Measurements from ENCODE around the gene PPIL1.

DNA sequence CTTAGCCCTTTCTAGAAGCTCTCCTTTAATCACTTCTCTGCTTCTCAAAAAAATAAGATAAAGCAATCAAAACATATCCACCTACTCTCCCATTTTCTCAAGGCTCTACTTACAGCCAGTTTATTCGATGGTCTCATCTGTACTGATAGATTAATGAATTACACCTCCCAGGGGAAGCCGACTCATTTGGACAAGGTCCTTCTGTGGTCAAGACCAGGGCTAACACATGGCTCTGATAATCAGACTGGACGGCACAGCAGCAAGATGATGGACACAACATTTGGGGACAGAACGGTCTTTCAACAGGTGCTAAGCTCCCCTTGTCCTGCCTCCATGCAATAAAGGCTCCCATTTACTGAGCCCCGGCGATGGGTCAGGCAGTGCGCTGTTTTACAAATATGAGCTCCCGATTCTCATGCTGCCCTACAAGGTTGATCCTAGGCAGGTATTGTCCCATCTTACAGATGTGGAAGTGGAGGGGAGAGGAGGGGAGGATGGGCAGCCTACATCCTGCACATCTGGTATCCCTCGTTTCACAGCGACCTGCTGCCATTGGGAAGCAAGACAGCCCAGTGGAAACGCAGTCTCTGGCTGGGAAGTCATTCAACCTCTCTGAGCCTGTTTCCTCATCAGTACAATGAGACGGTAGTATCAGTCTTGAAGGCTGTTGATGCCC lies 51.0 kb downstream of the PPIL1 start:
- TF ChIP-seq, protein P1, sequence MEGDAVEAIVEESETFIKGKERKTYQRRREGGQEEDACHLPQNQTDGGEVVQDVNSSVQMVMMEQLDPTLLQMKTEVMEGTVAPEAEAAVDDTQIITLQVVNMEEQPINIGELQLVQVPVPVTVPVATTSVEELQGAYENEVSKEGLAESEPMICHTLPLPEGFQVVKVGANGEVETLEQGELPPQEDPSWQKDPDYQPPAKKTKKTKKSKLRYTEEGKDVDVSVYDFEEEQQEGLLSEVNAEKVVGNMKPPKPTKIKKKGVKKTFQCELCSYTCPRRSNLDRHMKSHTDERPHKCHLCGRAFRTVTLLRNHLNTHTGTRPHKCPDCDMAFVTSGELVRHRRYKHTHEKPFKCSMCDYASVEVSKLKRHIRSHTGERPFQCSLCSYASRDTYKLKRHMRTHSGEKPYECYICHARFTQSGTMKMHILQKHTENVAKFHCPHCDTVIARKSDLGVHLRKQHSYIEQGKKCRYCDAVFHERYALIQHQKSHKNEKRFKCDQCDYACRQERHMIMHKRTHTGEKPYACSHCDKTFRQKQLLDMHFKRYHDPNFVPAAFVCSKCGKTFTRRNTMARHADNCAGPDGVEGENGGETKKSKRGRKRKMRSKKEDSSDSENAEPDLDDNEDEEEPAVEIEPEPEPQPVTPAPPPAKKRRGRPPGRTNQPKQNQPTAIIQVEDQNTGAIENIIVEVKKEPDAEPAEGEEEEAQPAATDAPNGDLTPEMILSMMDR (IDR thresholded peaks at IDR 0.05) = no peak
- TF ChIP-seq POLR2A (IDR thresholded peaks at IDR 0.05) = no peak
- TF ChIP-seq POLR2AphosphoS5 (IDR thresholded peaks at IDR 0.05) = no peak
